Fibroblast of the aortic adventitia (primary cell): Measurements from ENCODE around the gene MEGF10. TPM values are rescaled to one million over a fixed set of nuclear protein-coding genes. Genes with fewer than 3 reads are reported as not detected.
"Not testable (repeated sequence)": the region's sequence is repeated elsewhere in the genome, so short reads cannot be mapped to it uniquely, and the experiment has no call there.

ENCODE experiments used
- DNase-seq: peaks from one replicate; pipeline ENCODE4 v3.0.0-alpha.2; 2010; ENCODE audit warnings: low read depth
- H3K4me3 ChIP-seq: 2 replicates; pipeline ENCODE4 v1.5.1; 2011; ENCODE audit warnings: low read depth, mild to moderate bottlenecking, control low read depth, low read length, moderate library complexity
- total RNA-seq: library from RNA; depleted of rRNA; stranded (reverse); fragments of >200 nt; gene quantifications from 2 replicates; pipeline ENCODE4 v1.2.3, GENCODE V29; 2012; ENCODE audit warnings: low replicate concordance
- TF ChIP-seq, protein P1 (sequence below): IDR thresholded peaks from 2 replicates; pipeline ENCODE4 v1.5.1; 2011; ENCODE audit warnings: mild to moderate bottlenecking, low read length, control low read depth, inconsistent platforms; ENCODE audit not compliant: insufficient read depth

MEGF10 gene
- total RNA-seq, 1 donor = not detected

DNA sequence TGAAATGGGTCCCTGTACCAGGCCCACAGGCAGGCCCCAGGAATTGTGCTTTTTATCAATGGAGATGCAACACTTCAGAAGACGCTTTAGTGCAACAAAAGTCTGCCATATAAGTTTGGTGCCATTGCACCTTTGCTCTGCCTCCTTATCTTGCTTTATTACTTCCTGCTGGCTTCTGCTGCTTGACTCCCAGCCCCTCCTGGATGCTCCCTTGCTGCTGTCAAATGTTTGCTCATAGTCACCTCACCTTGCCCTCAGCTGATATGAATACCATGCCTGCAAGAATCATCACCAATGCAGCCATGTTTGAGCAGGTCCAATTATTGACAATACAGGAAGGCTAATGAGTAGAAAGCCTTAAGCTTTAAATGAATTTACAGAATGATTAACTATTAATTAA is 25.4 kb downstream of the MEGF10 start:
- DNase-seq = no peak
- TF ChIP-seq, protein P1, sequence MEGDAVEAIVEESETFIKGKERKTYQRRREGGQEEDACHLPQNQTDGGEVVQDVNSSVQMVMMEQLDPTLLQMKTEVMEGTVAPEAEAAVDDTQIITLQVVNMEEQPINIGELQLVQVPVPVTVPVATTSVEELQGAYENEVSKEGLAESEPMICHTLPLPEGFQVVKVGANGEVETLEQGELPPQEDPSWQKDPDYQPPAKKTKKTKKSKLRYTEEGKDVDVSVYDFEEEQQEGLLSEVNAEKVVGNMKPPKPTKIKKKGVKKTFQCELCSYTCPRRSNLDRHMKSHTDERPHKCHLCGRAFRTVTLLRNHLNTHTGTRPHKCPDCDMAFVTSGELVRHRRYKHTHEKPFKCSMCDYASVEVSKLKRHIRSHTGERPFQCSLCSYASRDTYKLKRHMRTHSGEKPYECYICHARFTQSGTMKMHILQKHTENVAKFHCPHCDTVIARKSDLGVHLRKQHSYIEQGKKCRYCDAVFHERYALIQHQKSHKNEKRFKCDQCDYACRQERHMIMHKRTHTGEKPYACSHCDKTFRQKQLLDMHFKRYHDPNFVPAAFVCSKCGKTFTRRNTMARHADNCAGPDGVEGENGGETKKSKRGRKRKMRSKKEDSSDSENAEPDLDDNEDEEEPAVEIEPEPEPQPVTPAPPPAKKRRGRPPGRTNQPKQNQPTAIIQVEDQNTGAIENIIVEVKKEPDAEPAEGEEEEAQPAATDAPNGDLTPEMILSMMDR = no peak
- H3K4me3 ChIP-seq = no peak overlapping the region

DNA sequence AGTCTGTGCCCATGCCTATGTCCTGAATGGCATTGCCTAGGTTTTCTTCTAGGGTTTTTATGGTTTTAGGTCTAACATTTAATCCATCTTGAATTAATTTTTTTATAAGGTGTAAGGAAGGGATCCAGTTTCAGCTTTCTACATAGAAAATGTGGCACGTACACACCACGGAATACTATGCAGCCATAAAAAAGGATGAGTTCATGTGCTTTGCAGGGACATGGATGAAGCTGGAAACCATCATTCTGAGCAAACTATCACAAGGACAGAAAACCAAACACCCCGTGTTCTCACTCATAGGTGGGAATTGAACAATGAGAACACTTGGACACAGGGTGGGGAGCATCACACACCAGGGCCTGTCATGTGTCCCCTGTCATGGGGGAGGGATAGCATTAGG is 26.8 kb downstream of the MEGF10 start:
- not testable (repeated sequence) for H3K4me3 ChIP-seq, DNase-seq

DNA sequence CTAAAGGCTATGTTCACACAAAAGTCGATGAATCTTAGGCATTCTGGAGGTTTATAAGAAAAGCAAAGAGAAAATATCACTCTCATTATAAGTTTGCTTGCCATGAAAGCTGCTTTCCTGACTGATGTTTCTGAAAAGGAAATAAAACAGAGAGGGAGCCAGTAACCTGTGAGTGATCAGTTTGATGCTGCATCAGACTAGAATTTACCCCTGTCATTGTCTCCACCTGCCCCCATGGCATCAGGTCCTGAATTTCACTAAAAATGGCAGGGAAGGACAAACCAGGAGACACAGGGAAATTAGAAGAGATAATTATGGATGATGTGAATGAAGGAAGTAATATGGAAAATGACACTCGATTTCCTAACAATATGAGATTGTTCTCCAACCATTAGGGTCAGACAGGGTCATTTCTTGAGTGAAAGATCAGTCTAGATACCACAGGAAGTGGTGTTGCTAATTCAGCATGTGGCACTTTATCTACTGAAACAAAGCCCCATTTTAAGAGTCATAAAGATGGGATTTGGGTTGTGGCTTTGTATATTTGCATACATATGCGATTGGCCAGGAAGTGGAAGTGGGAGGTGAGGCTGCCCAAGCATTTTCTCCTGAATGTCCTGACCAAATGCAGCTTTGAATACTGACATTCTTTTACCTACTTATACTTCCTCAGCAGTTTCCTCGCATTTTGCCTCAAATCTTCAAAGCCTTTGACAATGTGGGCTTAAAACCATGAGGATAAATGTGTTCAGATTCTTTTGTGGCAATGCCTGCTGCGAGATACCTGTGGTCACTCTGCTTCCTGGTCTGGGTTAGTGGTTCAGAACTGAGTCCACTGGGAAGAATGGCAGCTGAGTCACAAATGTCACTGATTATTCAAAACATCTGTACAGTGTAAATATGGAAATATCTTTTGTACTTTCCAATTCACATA is 29.7 kb downstream of the MEGF10 start:
- TF ChIP-seq, protein P1 = no peak
- DNase-seq = no peak
- H3K4me3 ChIP-seq = no peak overlapping the region

DNA sequence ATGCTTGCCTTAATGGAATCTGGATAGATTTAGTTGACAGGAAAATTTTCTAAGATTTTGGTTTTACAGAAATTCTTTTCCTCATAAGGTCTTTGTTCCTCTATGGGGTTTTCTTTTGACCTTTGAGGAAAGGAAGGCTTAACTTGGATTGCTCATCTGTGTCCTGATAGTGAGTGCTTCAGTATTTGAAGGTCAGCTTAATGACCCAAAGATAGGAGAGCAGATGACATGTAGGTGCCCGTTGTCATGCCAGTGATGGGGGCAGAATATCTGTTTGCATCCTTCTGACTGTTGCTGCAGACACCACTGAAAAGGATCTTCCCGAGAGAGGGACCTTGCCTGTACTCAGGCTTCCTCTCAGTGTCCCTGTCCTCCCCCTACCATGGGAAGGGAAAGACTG is 30.9 kb downstream of the MEGF10 start:
- DNase-seq = no peak
- H3K4me3 ChIP-seq = no peak overlapping the region
- TF ChIP-seq, protein P1 = no peak

DNA sequence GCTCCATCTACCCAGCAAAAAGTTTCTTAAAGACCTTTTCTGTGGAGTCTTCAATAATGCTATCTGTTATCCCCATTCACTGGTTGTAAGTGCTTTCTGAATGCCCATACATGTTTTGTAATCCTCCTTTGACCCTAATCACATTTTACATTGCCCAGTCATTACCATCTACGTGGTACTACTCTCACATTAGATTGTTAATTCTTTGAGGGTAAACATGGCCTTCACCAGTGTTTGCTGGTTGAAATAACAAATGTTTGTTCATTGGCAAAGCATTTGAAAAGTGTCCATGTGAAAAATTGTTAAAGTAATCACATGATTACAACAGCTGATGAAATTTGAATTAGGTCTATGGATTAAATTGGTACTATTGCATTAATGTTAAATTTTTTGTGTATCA is 31.8 kb downstream of the MEGF10 start:
- no peak overlapping the region for H3K4me3 ChIP-seq

DNA sequence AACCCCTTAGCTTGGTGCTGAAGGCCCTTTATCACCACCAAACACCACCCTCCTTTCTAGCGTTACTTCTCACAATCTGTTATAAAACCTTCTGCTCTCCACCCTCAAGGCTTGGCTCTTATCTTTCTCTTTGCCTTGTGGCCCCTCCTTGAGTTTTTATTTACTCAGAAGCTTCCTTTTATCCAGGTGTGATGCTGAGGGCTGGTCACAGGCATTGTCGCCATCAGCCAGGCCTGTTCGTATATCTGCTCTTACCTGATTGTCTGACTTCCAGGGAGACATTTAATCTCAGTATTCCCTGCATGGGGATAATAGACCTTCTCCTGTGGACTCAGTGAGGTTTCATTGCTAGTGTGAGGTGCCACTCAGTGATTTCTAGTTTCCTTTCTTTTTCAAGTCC is 34.2 kb downstream of the MEGF10 start:
- TF ChIP-seq, protein P1 = no peak
- no peak overlapping the region for H3K4me3 ChIP-seq
- DNase-seq = no peak

More for the DNA sequence above, 31.8 kb downstream of the MEGF10 start:
- TF ChIP-seq, protein P1 = no peak
- DNase-seq = no peak

DNA sequence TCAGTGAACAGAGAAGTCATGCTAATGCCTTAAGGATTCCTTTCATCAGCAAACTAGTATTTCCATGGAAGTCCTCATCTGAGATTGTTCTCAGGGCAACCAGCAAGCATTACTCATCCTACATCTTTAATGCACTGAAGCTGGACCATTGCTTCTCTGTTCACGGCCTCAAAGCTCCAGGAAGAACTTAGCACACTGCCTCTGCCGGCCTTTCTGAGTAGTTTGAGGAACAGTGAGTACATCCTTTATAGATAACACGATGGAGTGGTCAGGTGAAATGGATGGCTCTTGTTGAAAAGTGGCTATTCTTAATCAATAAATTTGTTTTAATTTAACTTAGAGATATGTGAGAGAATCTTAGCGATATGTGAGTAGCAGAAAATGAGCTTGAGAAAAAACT is 35.8 kb downstream of the MEGF10 start:
- TF ChIP-seq, protein P1 = no peak

More for the DNA sequence above, 35.8 kb downstream of the MEGF10 start:
- H3K4me3 ChIP-seq = no peak overlapping the region
- DNase-seq = no peak
